K562 treated with DMSO at 1 percent for 4 hours (cell line): Measurements from ENCODE around the gene MBNL1. TPM values are rescaled to one million over a fixed set of nuclear protein-coding genes. Genes with fewer than 3 reads are reported as not detected.

Experiments
- total RNA-seq: library from RNA; unstranded; fragments of 300-600 nt; gene quantifications from 2 replicates; pipeline ENCODE4 v1.2.3, GENCODE V29; 2022; ENCODE audit not compliant: insufficient read depth

Gene MBNL1, protein sequence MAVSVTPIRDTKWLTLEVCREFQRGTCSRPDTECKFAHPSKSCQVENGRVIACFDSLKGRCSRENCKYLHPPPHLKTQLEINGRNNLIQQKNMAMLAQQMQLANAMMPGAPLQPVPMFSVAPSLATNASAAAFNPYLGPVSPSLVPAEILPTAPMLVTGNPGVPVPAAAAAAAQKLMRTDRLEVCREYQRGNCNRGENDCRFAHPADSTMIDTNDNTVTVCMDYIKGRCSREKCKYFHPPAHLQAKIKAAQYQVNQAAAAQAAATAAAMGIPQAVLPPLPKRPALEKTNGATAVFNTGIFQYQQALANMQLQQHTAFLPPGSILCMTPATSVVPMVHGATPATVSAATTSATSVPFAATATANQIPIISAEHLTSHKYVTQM
- 38.6 and 78.4 TPM in 2 replicates for total RNA-seq

DNA sequence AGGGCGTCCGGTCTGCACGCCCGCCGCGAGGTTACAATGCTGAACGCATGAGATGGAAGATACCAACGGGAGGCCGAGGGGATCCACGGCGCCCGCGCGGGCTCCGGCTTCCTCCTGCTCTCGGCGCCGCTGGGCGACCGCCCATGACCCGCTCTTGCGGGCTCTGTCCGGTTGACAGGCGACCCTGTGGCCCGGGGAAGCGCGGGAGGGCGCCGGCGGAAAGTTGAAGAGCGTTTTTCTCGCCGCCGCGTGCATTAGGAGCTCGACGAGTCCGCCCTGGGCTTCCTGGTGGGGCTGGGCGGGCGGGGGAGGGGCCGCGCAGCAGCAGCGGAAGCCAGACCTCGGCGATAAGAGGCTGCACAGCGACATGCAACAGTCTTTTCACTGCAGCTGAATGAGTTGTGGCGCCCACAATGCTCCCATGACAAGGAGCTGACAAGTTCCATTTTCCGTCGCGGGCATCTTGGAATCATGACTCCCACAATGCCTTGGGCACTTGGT lies at the start of gene MBNL1:
Gene MBNL1, plus strand, starts transcription at position 375 of the 501 bp plus-strand sequence. CDS start 31,265 bp downstream, outside the sequence.

